Activated B cell treated with CpG ODN at 0.5 μM for 24 hours (primary cell): Measurements from ENCODE around the gene IL2RA. TPM values are rescaled to one million over a fixed set of nuclear protein-coding genes. Genes with fewer than 3 reads are reported as not detected.
A peak's percentile ranks its signal among the peaks of the same experiment; 100 is the strongest.

Experiments
- ATAC-seq: fragments of 200-7000 bp; cut with Tn5 transposase; one replicate; pipeline ENCODE4 v1.10.0; 2021; ENCODE audit warnings: low read depth, mild to moderate bottlenecking, moderate library complexity
- CTCF ChIA-PET: fragments of 350-600 bp; sonication (Branson Sonifier 250); formaldehyde crosslinking; loops from one replicate; lab custom pipeline; 2021; ENCODE audit warnings: antibody characterized with exemption; lab: Charles Lee
- POLR2A ChIA-PET: fragments of 350-600 bp; sonication (Branson Sonifier 250); formaldehyde crosslinking; loops from one replicate; lab custom pipeline; 2021; ENCODE audit warnings: antibody characterized with exemption; lab: Charles Lee
- DNase-seq: peaks from one replicate; pipeline ENCODE4 v3.0.0; 2022
- H3K27ac Mint-ChIP-seq: one replicate; pipeline ENCODE4 v1.8.0; 2020; ENCODE audit warnings: mixed read lengths
- H3K27me3 Mint-ChIP-seq: one replicate; pipeline ENCODE4 v1.8.0; 2021; ENCODE audit warnings: mixed read lengths
- H3K36me3 Mint-ChIP-seq: one replicate; pipeline ENCODE4 v1.8.0; 2021; ENCODE audit warnings: low read depth, mixed read lengths
- H3K4me1 Mint-ChIP-seq: one replicate; pipeline ENCODE4 v1.8.0; 2021; ENCODE audit warnings: mixed read lengths
- H3K4me3 Mint-ChIP-seq: one replicate; pipeline ENCODE4 v1.8.0; 2020; ENCODE audit warnings: mild to moderate bottlenecking, mixed read lengths
- H3K9me3 Mint-ChIP-seq: one replicate; pipeline ENCODE4 v1.8.0; 2020; ENCODE audit warnings: mixed read lengths
- CTCF ChIP-seq: fragments of 200-600 bp; IDR thresholded peaks from one replicate; pipeline ENCODE4 v1.8.0; 2022; ENCODE audit warnings: antibody characterized with exemption, mild to moderate bottlenecking
- intact Hi-C: fragments of 100-400 bp; cut with micrococcal nuclease; formaldehyde crosslinking; loops from one replicate; pipeline ENCODE4 v1.15.1; 2024
- total RNA-seq: library from RNA; stranded (reverse); gene quantifications from 2 replicates; pipeline ENCODE4 v1.2.3, GENCODE V29; 2022

The IL2RA gene
- total RNA-seq, 1 donor from 2014 or later = 160 TPM

- Mint-ChIP-seq H3K4me3 (peak overlapping the region; percentile 4), H3K27ac (peak overlapping the region; percentile 73), H3K9me3 (no peaks in the 10 kb centered on the region), H3K27me3 (no peaks in the 10 kb centered on the region), H3K36me3 (peaks cover 16% of the 10 kb centered on the region), H3K4me1 (peaks cover 56% of the 10 kb centered on the region)
- intact Hi-C loops = loop anchor here (10.0 kb wide), 2 partner anchors 527 to 1813 kb away; partner anchors contain the start of genes ATP5F1C and KIN
- TF ChIP-seq CTCF = no peak
- ChIA-PET CTCF (interaction anchor here (0.7 kb wide), 1 partner anchor 115 kb away, joined by 3 read pairs; no protein-coding TSS in a partner anchor), POLR2A (interaction anchor here (0.6 to 1.4 kb wide), 4 partner anchors 79 to 228 kb away, joined by 3 to 12 read pairs (median 4); partner anchors contain the start of genes ANKRD16 and FBH1)
- ATAC-seq (no peak), DNase-seq (no peak)
These were observed 90.3 kb downstream of the IL2RA start for GRCh38 chr10:5971886-5972285.

GRCh38 chr10:5971315-5971832, 90.8 kb downstream of the IL2RA start:
- ChIA-PET POLR2A (interaction anchor here (0.6 to 1.4 kb wide), 4 partner anchors 79 to 228 kb away, joined by 3 to 12 read pairs (median 4); partner anchors contain the start of genes ANKRD16 and FBH1), CTCF (no interaction called here)
- Mint-ChIP-seq H3K4me1 (peaks cover 54% of the 10 kb centered on the region), H3K36me3 (peaks cover 12% of the 10 kb centered on the region), H3K4me3 (peak overlapping the region; percentile 28), H3K27me3 (no peaks in the 10 kb centered on the region), H3K27ac (peak overlapping the region; percentile 73), H3K9me3 (no peaks in the 10 kb centered on the region)
- ATAC-seq (no peak), DNase-seq (no peak)
- no peak for TF ChIP-seq CTCF
- intact Hi-C loops = loop anchor here (10.0 kb wide), 2 partner anchors 527 to 1813 kb away; partner anchors contain the start of genes ATP5F1C and KIN

GRCh38 chr10:5970527-5970926, 91.6 kb downstream of the IL2RA start:
- intact Hi-C loops = loop anchor here (10.0 kb wide), 2 partner anchors 526 to 1814 kb away; partner anchors contain the start of genes ATP5F1C and KIN
- H3K27ac Mint-ChIP-seq = no peak overlapping the region
- no peaks in the 10 kb centered on the region for H3K9me3 Mint-ChIP-seq
- H3K27me3 Mint-ChIP-seq = no peaks in the 10 kb centered on the region
- H3K4me1 Mint-ChIP-seq = peaks cover 45% of the 10 kb centered on the region
- ChIA-PET POLR2A (no interaction called here), CTCF (no interaction called here)
- TF ChIP-seq CTCF = no peak
- no peak for DNase-seq
- ATAC-seq = no peak
- no peak overlapping the region for H3K4me3 Mint-ChIP-seq
- peaks cover 14% of the 10 kb centered on the region for H3K36me3 Mint-ChIP-seq

GRCh38 chr10:5970066-5970465, 92.1 kb downstream of the IL2RA start:
- intact Hi-C loops = loop anchor here (10.0 kb wide), 2 partner anchors 525 to 1815 kb away; partner anchors contain the start of genes ATP5F1C and KIN
- CTCF ChIA-PET = no interaction called here
- peaks cover 41% of the 10 kb centered on the region for H3K4me1 Mint-ChIP-seq
- H3K36me3 Mint-ChIP-seq = peaks cover 17% of the 10 kb centered on the region
- H3K27ac Mint-ChIP-seq = no peak overlapping the region
- H3K27me3 Mint-ChIP-seq = no peaks in the 10 kb centered on the region
- no peak for TF ChIP-seq CTCF
- no peak for ATAC-seq
- no peaks in the 10 kb centered on the region for H3K9me3 Mint-ChIP-seq
- DNase-seq = no peak
- no peak overlapping the region for H3K4me3 Mint-ChIP-seq
- POLR2A ChIA-PET = no interaction called here

- intact Hi-C loops = no loop called here
- H3K4me1 Mint-ChIP-seq = peaks cover 30% of the 10 kb centered on the region
- H3K9me3 Mint-ChIP-seq = no peaks in the 10 kb centered on the region
- POLR2A ChIA-PET = no interaction called here
- DNase-seq = no peak
- H3K36me3 Mint-ChIP-seq = peaks cover 22% of the 10 kb centered on the region
- TF ChIP-seq CTCF = no peak
- no peak overlapping the region for H3K4me3 Mint-ChIP-seq
- H3K27ac Mint-ChIP-seq = no peak overlapping the region
- no peak for ATAC-seq
- CTCF ChIA-PET = no interaction called here
- H3K27me3 Mint-ChIP-seq = no peaks in the 10 kb centered on the region
These were observed 93.3 kb downstream of the IL2RA start for GRCh38 chr10:5968681-5969453.
